Measurements from ENCODE around the gene PDSS2. TPM values are rescaled to one million over a fixed set of nuclear protein-coding genes. Genes with fewer than 3 reads are reported as not detected.

Gene PDSS2
- total RNA-seq, 1 donor from 2014 or later, result 14.9 TPM

- Histone ChIP-seq H3K4me2 (no peak overlapping the region), H3K4me3 (no peak overlapping the region), H2AFZ (replicated peaks) (no peak overlapping the region), H3K79me2 (ENCODE audit: low read depth) (no peaks in the 10 kb centered on the region), H3K9ac (no peak overlapping the region), H4K20me1 (ENCODE audit: low read depth) (no peaks in the 10 kb centered on the region), H3K9me3 (ENCODE audit: low read depth) (no peaks in the 10 kb centered on the region), H3F3A (ENCODE audit: low read depth) (no peaks in the 10 kb centered on the region), H3K27ac (no peak overlapping the region), H3K36me3 (no peaks in the 10 kb centered on the region), H3K4me1 (no peaks in the 10 kb centered on the region), H3K27me3 (no peaks in the 10 kb centered on the region)
- Mint-ChIP-seq H3K27ac (no peak overlapping the region), H3K27me3 (ENCODE audit: insufficient read depth, low read depth) (no peaks in the 10 kb centered on the region), H3K4me1 (no peaks in the 10 kb centered on the region), H3K9me3 (no peaks in the 10 kb centered on the region), H3K4me3 (no peak overlapping the region), H3K36me3 (no peaks in the 10 kb centered on the region)
- TF ChIP-seq EZH2phosphoT487 (IDR thresholded peaks at IDR 0.05) (no peak), CTCF (IDR thresholded peaks at IDR 0.05) (no peak)
- DNase-seq (ENCODE audit: low spot score), result no peak
These were observed 187.1 kb downstream of the PDSS2 start for GRCh38 chr6:107272246-107272645.

DNA sequence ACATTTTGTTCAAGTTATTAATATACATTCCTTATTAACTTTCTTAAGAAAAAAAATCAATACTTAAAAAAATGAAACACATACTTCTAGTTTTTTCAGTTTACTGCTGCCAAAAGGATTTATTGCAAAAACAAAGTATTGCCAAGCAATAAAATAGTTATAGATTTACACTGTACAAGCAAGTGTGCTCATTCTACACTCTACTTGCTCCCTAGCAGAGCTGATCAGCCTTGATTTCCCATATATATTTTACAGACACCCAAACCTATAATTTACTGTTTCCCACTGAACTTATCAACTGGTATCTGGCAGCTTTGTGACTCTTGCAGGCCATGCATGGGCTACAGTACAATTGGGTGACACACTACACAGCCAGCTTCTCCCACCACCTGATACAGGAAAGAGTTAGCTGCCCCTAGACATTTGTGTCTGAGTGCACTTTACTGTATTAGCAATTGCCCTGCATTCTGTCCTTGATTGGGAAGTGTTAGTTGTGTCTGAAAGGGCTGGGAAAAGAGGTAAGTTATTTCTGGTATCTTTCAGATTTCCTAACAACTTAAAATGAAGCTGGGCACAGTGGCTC, 188.1 kb downstream of the PDSS2 start:
- Histone ChIP-seq H3K4me2 (no peak overlapping the region), H3K9ac (no peak overlapping the region), H3K27me3 (no peaks in the 10 kb centered on the region), H3K4me1 (no peaks in the 10 kb centered on the region), H2AFZ (replicated peaks) (no peak overlapping the region), H3F3A (ENCODE audit: low read depth) (no peaks in the 10 kb centered on the region), H4K20me1 (ENCODE audit: low read depth) (no peaks in the 10 kb centered on the region), H3K36me3 (no peaks in the 10 kb centered on the region), H3K4me3 (no peak overlapping the region), H3K9me3 (ENCODE audit: low read depth) (no peaks in the 10 kb centered on the region), H3K79me2 (ENCODE audit: low read depth) (no peaks in the 10 kb centered on the region), H3K27ac (no peak overlapping the region)
- no peak overlapping the region for H3K4me3 Mint-ChIP-seq
- no peak for DNase-seq (ENCODE audit: low spot score)
- no peak overlapping the region for H3K27ac Mint-ChIP-seq
- TF ChIP-seq CTCF (IDR thresholded peaks at IDR 0.05) (no peak), EZH2 (IDR thresholded peaks at IDR 0.05) (no peak)
- no peaks in the 10 kb centered on the region for H3K9me3 Mint-ChIP-seq
- H3K36me3 Mint-ChIP-seq, result no peaks in the 10 kb centered on the region
- H3K27me3 Mint-ChIP-seq (ENCODE audit: insufficient read depth, low read depth), result no peaks in the 10 kb centered on the region
- H3K4me1 Mint-ChIP-seq, result no peaks in the 10 kb centered on the region

GRCh38 chr6:107267634-107268033, 191.7 kb downstream of the PDSS2 start:
- Histone ChIP-seq H3K4me2 (no peak overlapping the region), H3K9ac (no peak overlapping the region), H3K36me3 (no peaks in the 10 kb centered on the region), H3F3A (ENCODE audit: low read depth) (no peaks in the 10 kb centered on the region), H2AFZ (replicated peaks) (no peak overlapping the region), H3K27me3 (no peaks in the 10 kb centered on the region), H3K4me1 (no peaks in the 10 kb centered on the region), H3K4me3 (no peak overlapping the region), H3K9me3 (ENCODE audit: low read depth) (no peaks in the 10 kb centered on the region), H3K79me2 (ENCODE audit: low read depth) (no peaks in the 10 kb centered on the region), H3K27ac (no peak overlapping the region), H4K20me1 (ENCODE audit: low read depth) (no peaks in the 10 kb centered on the region)
- Mint-ChIP-seq H3K27me3 (ENCODE audit: insufficient read depth, low read depth) (no peaks in the 10 kb centered on the region), H3K4me1 (no peaks in the 10 kb centered on the region), H3K9me3 (no peaks in the 10 kb centered on the region), H3K4me3 (no peak overlapping the region), H3K36me3 (no peaks in the 10 kb centered on the region), H3K27ac (no peak overlapping the region)
- TF ChIP-seq CTCF (IDR thresholded peaks at IDR 0.05) (no peak), EZH2phosphoT487 (IDR thresholded peaks at IDR 0.05) (no peak), EZH2 (IDR thresholded peaks at IDR 0.05) (no peak)
- no peak for DNase-seq (ENCODE audit: low spot score)
